OCI-LY3 (cell line): ENCODE measurements around the gene C3orf52.
A peak's percentile ranks its signal among the peaks of the same experiment; 100 is the strongest.

Source experiments
- H2AFZ ChIP-seq: fragments of 200-600, 300-600 bp; shearing (Covaris generic); 2 replicates; pipeline ENCODE4 v1.6.0; 2014; ENCODE audit warnings: antibody characterized with exemption, low read depth, low read length
- H3K27ac ChIP-seq: fragments of 200-600, 300-600 bp; sonication (generic); 2 replicates; pipeline ENCODE4 v1.5.1; 2014; ENCODE audit warnings: mild to moderate bottlenecking, low read length, moderate library complexity, mixed read lengths
- H3K27me3 ChIP-seq: fragments of 200-600, 300-600 bp; sonication (generic); 2 replicates; pipeline ENCODE4 v1.6.1; 2014; ENCODE audit warnings: low read depth, low read length, mixed read lengths
- H3K36me3 ChIP-seq: fragments of 200-600, 300-600 bp; sonication (generic); replicated peaks from 2 replicates; pipeline ENCODE3; 2014; ENCODE audit warnings: low read depth, low read length, mixed read lengths
- H3K4me1 ChIP-seq: fragments of 300-600, 200-600 bp; sonication (generic); 2 replicates; pipeline ENCODE4 v1.6.1; 2014; ENCODE audit warnings: low read length, mixed read lengths
- H3K4me2 ChIP-seq: fragments of 200-600, 300-600 bp; sonication (generic); 2 replicates; pipeline ENCODE4 v1.6.1; 2014; ENCODE audit warnings: low read length, mixed read lengths
- H3K4me3 ChIP-seq: fragments of 300-600, 200-600 bp; sonication (generic); 2 replicates; pipeline ENCODE4 v1.5.1; 2014; ENCODE audit warnings: antibody characterized with exemption, mild to moderate bottlenecking, low read length, moderate library complexity
- H3K79me2 ChIP-seq: fragments of 300-600, 200-600 bp; shearing (Covaris generic); 2 replicates; pipeline ENCODE4 v1.6.1; 2014; ENCODE audit warnings: mild to moderate bottlenecking, low read length, mixed read lengths
- H3K9ac ChIP-seq: fragments of 300-600, 200-600 bp; shearing (Covaris generic); 2 replicates; pipeline ENCODE4 v1.6.0; 2014; ENCODE audit warnings: mild to moderate bottlenecking, low read length, moderate library complexity
- H3K9me3 ChIP-seq: fragments of 200-600, 300-600 bp; shearing (Covaris generic); 2 replicates; pipeline ENCODE4 v1.6.1; 2014; ENCODE audit warnings: low read length, mixed read lengths; ENCODE audit not compliant: insufficient read depth
- H4K20me1 ChIP-seq: fragments of 200-600, 300-600 bp; sonication (generic); 2 replicates; pipeline ENCODE4 v1.6.1; 2016; ENCODE audit warnings: low read length, mixed read lengths; ENCODE audit not compliant: insufficient read depth
- CTCF ChIP-seq: fragments of 200-600, 300-600 bp; sonication (generic); IDR thresholded peaks from 2 replicates; pipeline ENCODE4 v1.5.1; 2014; ENCODE audit warnings: antibody characterized with exemption, low read length, low read depth
- EZH2phosphoT487 ChIP-seq: fragments of 200-600 bp; shearing (Covaris generic); IDR thresholded peaks from 2 replicates; pipeline ENCODE4 v1.6.1; 2018; ENCODE audit warnings: antibody characterized with exemption, mixed run types, low read depth

The C3orf52 gene

GRCh38 chr3:112042842-112043280, 43.3 kb upstream of the C3orf52 start:
- no peak for TF ChIP-seq CTCF
- TF ChIP-seq EZH2phosphoT487 = no peak
- H2AFZ ChIP-seq = peak overlapping the region; percentile 92; the same call in 1 of the 2 replicates

GRCh38 chr3:112043621-112044201, 42.5 kb upstream of the C3orf52 start:
- H3K4me1 ChIP-seq = peaks cover 17% of the 10 kb centered on the region
- H3K9me3 ChIP-seq = no peaks in the 10 kb centered on the region
- no peaks in the 10 kb centered on the region for H3K36me3 ChIP-seq
- H3K4me2 ChIP-seq = peak overlapping the region; percentile 57
- H3K27me3 ChIP-seq = no peaks in the 10 kb centered on the region
- peak overlapping the region; percentile 92 for H2AFZ ChIP-seq
- TF ChIP-seq EZH2phosphoT487 = no peak
- TF ChIP-seq CTCF = peak; percentile 93
- no peaks in the 10 kb centered on the region for H4K20me1 ChIP-seq
- H3K79me2 ChIP-seq = no peaks in the 10 kb centered on the region
- no peak overlapping the region for H3K27ac ChIP-seq
- peak overlapping the region; percentile 48 for H3K4me3 ChIP-seq
- H3K9ac ChIP-seq = peak overlapping the region; percentile 25

More at GRCh38 chr3:112042842-112043280, 43.3 kb upstream of the C3orf52 start:
- peak overlapping the region; percentile 48; the same call in 1 of the 2 replicates for H3K4me3 ChIP-seq
- no peaks in the 10 kb centered on the region for H3K27me3 ChIP-seq
- no peaks in the 10 kb centered on the region for H4K20me1 ChIP-seq
- H3K4me2 ChIP-seq = peak overlapping the region; percentile 57; the same call in 1 of the 2 replicates
- H3K9ac ChIP-seq = no peak overlapping the region
- H3K36me3 ChIP-seq = no peaks in the 10 kb centered on the region
- H3K4me1 ChIP-seq = peaks cover 24% of the 10 kb centered on the region
- H3K79me2 ChIP-seq = no peaks in the 10 kb centered on the region
- no peaks in the 10 kb centered on the region for H3K9me3 ChIP-seq
- H3K27ac ChIP-seq = no peak overlapping the region

- Histone ChIP-seq H3K4me1 (peaks cover 8% of the 10 kb centered on the region; the same call in 1 of the 2 replicates), H3K27ac (no peak overlapping the region), H3K27me3 (no peaks in the 10 kb centered on the region), H3K9ac (no peak overlapping the region), H3K36me3 (no peaks in the 10 kb centered on the region), H4K20me1 (no peaks in the 10 kb centered on the region), H3K4me3 (no peak overlapping the region), H3K79me2 (no peaks in the 10 kb centered on the region), H3K9me3 (no peaks in the 10 kb centered on the region), H2AFZ (no peak overlapping the region), H3K4me2 (no peak overlapping the region)
- TF ChIP-seq CTCF = no peak
- no peak for TF ChIP-seq EZH2phosphoT487
Observed at GRCh38 chr3:112046599-112046998, 39.6 kb upstream of the C3orf52 start.

- H3K27me3 ChIP-seq = no peaks in the 10 kb centered on the region; the same call in 1 of the 2 replicates
- no peak overlapping the region for H3K27ac ChIP-seq
- no peaks in the 10 kb centered on the region for H3K9me3 ChIP-seq
- peaks cover 8% of the 10 kb centered on the region; the same call in 1 of the 2 replicates for H3K4me1 ChIP-seq
- no peak overlapping the region for H3K4me2 ChIP-seq
- no peak for TF ChIP-seq EZH2phosphoT487
- no peak for TF ChIP-seq CTCF
- H4K20me1 ChIP-seq = no peaks in the 10 kb centered on the region
- no peaks in the 10 kb centered on the region for H3K36me3 ChIP-seq
- H3K9ac ChIP-seq = no peak overlapping the region
- 0 out of 2 replicates have a peak overlapping the region, but pooled peaks have one; percentile 7 for H2AFZ ChIP-seq
- no peak overlapping the region for H3K4me3 ChIP-seq
- H3K79me2 ChIP-seq = no peaks in the 10 kb centered on the region
Observed at GRCh38 chr3:112047264-112047663, 38.9 kb upstream of the C3orf52 start.
